K562 (cell line): ENCODE data around the gene SCFD2. TPM values are rescaled to one million over a fixed set of nuclear protein-coding genes. Genes with fewer than 3 reads are reported as not detected.
A peak's percentile ranks its signal among the peaks of the same experiment; 100 is the strongest.

Experiments
- ATF7 ChIP-seq: fragments of 450-650 bp; IDR thresholded peaks from 2 replicates; pipeline ENCODE4 v1.7.1; 2014; ENCODE audit warnings: mild to moderate bottlenecking, moderate library complexity
- BMI1 ChIP-seq: fragments of 150-350 bp; IDR thresholded peaks from 2 replicates; pipeline ENCODE4 v1.6.1; 2014; ENCODE audit warnings: low read length
- BRD9 ChIP-seq: fragments of 450-650 bp; IDR thresholded peaks from 2 replicates; pipeline ENCODE4 v1.6.1; 2018; ENCODE audit warnings: low read depth; ENCODE audit not compliant: partially characterized antibody
- CBFA2T3 ChIP-seq: fragments of 450-650 bp; IDR thresholded peaks from 2 replicates; pipeline ENCODE4 v1.6.1; 2017
- CBFB ChIP-seq: sonication (generic); formaldehyde crosslinking; IDR thresholded peaks from 2 replicates; pipeline ENCODE4 v1.4.0; 2020; ENCODE audit warnings: mild to moderate bottlenecking, missing genetic modification reagents
- CREB1 ChIP-seq, 2 experiments: sonication (generic) in 1 of 2; formaldehyde crosslinking in 1 of 2; IDR thresholded peaks; 2 replicates each; pipeline versions ENCODE4 v1.6.1 to v1.8.0; 2012 to 2022; ENCODE audit warnings: inconsistent platforms in 1 of 2, mild to moderate bottlenecking in 1 of 2, missing genetic modification reagents in 1 of 2, moderate library complexity in 1 of 2
- DDX20 ChIP-seq: fragments of 450-650 bp; IDR thresholded peaks from 2 replicates; pipeline ENCODE4 v1.6.1; 2016; ENCODE audit warnings: missing genetic modification characterization, low read depth, mild to moderate bottlenecking, missing compliant biosample characterization, moderate library complexity
- ESRRB ChIP-seq: fragments of 250-450 bp; sonication (Bioruptor Pico); IDR thresholded peaks from 2 replicates; pipeline ENCODE4 v1.5.0; 2020; ENCODE audit warnings: mild to moderate bottlenecking, moderate library complexity, borderline replicate concordance
- FOXJ3 ChIP-seq: sonication (generic); formaldehyde crosslinking; IDR thresholded peaks from 2 replicates; pipeline ENCODE4 v1.4.0; 2020; ENCODE audit warnings: mild to moderate bottlenecking, missing genetic modification reagents
- HLTF ChIP-seq: fragments of 450-650 bp; IDR thresholded peaks from 2 replicates; pipeline ENCODE4 v1.6.1; 2016
- HNRNPUL1 ChIP-seq: fragments of 200-400 bp; formaldehyde crosslinking; IDR thresholded peaks from 2 replicates; pipeline ENCODE4 v1.6.1; 2017; ENCODE audit warnings: low read length
- HSF4 ChIP-seq: fragments of 250-450 bp; sonication (Bioruptor Pico); IDR thresholded peaks from 2 replicates; pipeline ENCODE4 v2.1.2; 2022; ENCODE audit warnings: mild to moderate bottlenecking, moderate library complexity, borderline replicate concordance
- KDM1A ChIP-seq, 2 experiments: fragments of 450-650 bp; IDR thresholded peaks; 2 replicates each; pipeline ENCODE4 v1.6.1; 2016; ENCODE audit warnings: mild to moderate bottlenecking in 2 of 2
- MAFG ChIP-seq: fragments of 450-650 bp; conservative IDR thresholded peaks from 2 replicates; pipeline ENCODE4 v1.6.1; 2016; ENCODE audit warnings: missing genetic modification characterization, missing compliant biosample characterization
- MEIS2 ChIP-seq: fragments of 450-650 bp; IDR thresholded peaks from 2 replicates; pipeline ENCODE4 v1.6.1; 2014; ENCODE audit warnings: mild to moderate bottlenecking; ENCODE audit not compliant: partially characterized antibody
- NFRKB ChIP-seq: fragments of 450-650 bp; IDR thresholded peaks from 2 replicates; pipeline ENCODE4 v1.6.1; 2016; ENCODE audit warnings: low read depth
- RBFOX2 ChIP-seq: fragments of 200-400 bp; formaldehyde crosslinking; IDR thresholded peaks from 2 replicates; pipeline ENCODE4 v1.6.1; 2017; ENCODE audit warnings: low read depth, mild to moderate bottlenecking, low read length, moderate library complexity
- TAF7 ChIP-seq: fragments of 450-650 bp; IDR thresholded peaks from 2 replicates; pipeline ENCODE4 v1.6.1; 2016; ENCODE audit warnings: missing genetic modification characterization, missing compliant biosample characterization
- XRCC4 ChIP-seq: IDR thresholded peaks from one replicate; pipeline ENCODE4 v1.6.1; 2011; ENCODE audit not compliant: insufficient read depth, insufficient read length; ENCODE audit errors: extremely low read depth
- ZFX ChIP-seq: sonication (generic); formaldehyde crosslinking; IDR thresholded peaks from 2 replicates; pipeline ENCODE4 v1.8.0; 2022; ENCODE audit warnings: mild to moderate bottlenecking, missing genetic modification reagents, moderate library complexity
- ZNF146 ChIP-seq: IDR thresholded peaks from one replicate; pipeline ENCODE4 v1.6.1; 2018; ENCODE audit warnings: missing compliant biosample characterization; ENCODE audit not compliant: unreplicated experiment
- ZNF507 ChIP-seq: conservative IDR thresholded peaks from 2 replicates; pipeline ENCODE4 v1.6.1; 2017; ENCODE audit warnings: missing genetic modification characterization, missing compliant biosample characterization
- polyA plus RNA-seq, 8 experiments: library from polyadenylated mRNA; depleted of rRNA in 4 of 8; stranded (reverse) in 5 of 8; unstranded in 3 of 8; fragments of >200 nt; fragmentation: Nextera tagmentation in 2 of 8; fragmentation: Illumina TruSeq in 1 of 8; extraction: Ambion mirVana in 2 of 8; extraction: Trizol in 1 of 8; gene quantifications; 2 replicates each; pipeline versions ENCODE4 v1.2.1 to v1.2.3, GENCODE V29; 2011 to 2014; ENCODE audit warnings: inconsistent platforms in 1 of 8, missing spikeins in 1 of 8
- total RNA-seq, 7 experiments: library from RNA; depleted of rRNA in 6 of 7; stranded (reverse); fragments of >200 nt in 6 of 7; fragmentation: Illumina TruSeq in 2 of 7; extraction: Trizol in 2 of 7; gene quantifications; 2 replicates each; pipeline versions ENCODE4 v1.2.1 to v1.2.3, GENCODE V29; 2011 to 2021; ENCODE audit warnings: low replicate concordance in 1 of 7
- TF ChIP-seq, protein P1 (sequence below): sonication (generic); formaldehyde crosslinking; IDR thresholded peaks from 2 replicates; pipeline ENCODE4 v1.8.0; 2022; ENCODE audit warnings: missing genetic modification reagents, mild to moderate bottlenecking, borderline replicate concordance
- TF ChIP-seq, protein P2 (sequence below): fragments of 250-450 bp; sonication (Bioruptor Pico); IDR thresholded peaks from 2 replicates; pipeline ENCODE4 v1.8.0; 2022; ENCODE audit warnings: inconsistent platforms, mild to moderate bottlenecking, moderate library complexity, borderline replicate concordance
- TF ChIP-seq, protein P3 (sequence below): fragments of 450-650 bp; IDR thresholded peaks from 2 replicates; pipeline ENCODE4 v1.6.1; 2016; ENCODE audit warnings: missing biosample characterization, missing genetic modification characterization

Gene SCFD2
- total and polyA plus RNA-seq, 9 of the 15 experiments (the other 6 are each of a cell fraction or from before 2014, with no cell fraction given), result 5.7 to 30.3 (median 22.8) TPM

- TF ChIP-seq BMI1 (no peak), NFRKB (no peak), CBFA2T3 (peak; percentile 91), DDX20 (tag) (no peak), RBFOX2 (no peak), HNRNPUL1 (no peak), BRD9 (no peak), MEIS2 (peak; percentile 79), HLTF (no peak), ZNF146 (no peak), HSF4 (CRISPR knock-in tag) (no peak), CREB1 (IDR thresholded peaks at IDR 0.05) (peak; percentile 44; the same call in 1 of the 2 replicates), CREB1 (CRISPR knock-in tag; IDR thresholded peaks at IDR 0.05) (peak; percentile 32; the same call in 1 of the 2 replicates), MAFG (0 out of 2 replicates have a peak, but pooled peaks have one; percentile 14), ATF7 (peak; percentile 73; the same call in 1 of the 2 replicates), ZNF507 (tag) (no peak), ZFX (CRISPR knock-in tag) (no peak), ESRRB (no peak), TAF7 (tag) (no peak), FOXJ3 (CRISPR knock-in tag) (no peak), KDM1A (IDR thresholded peaks at IDR 0.05) (peak; percentile 62 to 73; a peak in 3 of 4 replicates), CBFB (CRISPR knock-in tag) (no peak), XRCC4 (no peak)
- TF ChIP-seq, protein P1, sequence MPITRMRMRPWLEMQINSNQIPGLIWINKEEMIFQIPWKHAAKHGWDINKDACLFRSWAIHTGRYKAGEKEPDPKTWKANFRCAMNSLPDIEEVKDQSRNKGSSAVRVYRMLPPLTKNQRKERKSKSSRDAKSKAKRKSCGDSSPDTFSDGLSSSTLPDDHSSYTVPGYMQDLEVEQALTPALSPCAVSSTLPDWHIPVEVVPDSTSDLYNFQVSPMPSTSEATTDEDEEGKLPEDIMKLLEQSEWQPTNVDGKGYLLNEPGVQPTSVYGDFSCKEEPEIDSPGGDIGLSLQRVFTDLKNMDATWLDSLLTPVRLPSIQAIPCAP (CRISPR knock-in tag), result no peak
- TF ChIP-seq, protein P2, sequence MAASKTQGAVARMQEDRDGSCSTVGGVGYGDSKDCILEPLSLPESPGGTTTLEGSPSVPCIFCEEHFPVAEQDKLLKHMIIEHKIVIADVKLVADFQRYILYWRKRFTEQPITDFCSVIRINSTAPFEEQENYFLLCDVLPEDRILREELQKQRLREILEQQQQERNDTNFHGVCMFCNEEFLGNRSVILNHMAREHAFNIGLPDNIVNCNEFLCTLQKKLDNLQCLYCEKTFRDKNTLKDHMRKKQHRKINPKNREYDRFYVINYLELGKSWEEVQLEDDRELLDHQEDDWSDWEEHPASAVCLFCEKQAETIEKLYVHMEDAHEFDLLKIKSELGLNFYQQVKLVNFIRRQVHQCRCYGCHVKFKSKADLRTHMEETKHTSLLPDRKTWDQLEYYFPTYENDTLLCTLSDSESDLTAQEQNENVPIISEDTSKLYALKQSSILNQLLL (CRISPR knock-in tag), result no peak
- TF ChIP-seq, protein P3, sequence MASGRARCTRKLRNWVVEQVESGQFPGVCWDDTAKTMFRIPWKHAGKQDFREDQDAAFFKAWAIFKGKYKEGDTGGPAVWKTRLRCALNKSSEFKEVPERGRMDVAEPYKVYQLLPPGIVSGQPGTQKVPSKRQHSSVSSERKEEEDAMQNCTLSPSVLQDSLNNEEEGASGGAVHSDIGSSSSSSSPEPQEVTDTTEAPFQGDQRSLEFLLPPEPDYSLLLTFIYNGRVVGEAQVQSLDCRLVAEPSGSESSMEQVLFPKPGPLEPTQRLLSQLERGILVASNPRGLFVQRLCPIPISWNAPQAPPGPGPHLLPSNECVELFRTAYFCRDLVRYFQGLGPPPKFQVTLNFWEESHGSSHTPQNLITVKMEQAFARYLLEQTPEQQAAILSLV (tag), result no peak
Observed at GRCh38 chr4:53039741-53040458, 326.0 kb downstream of the SCFD2 start (continued).
